Activated CD4-positive, CD25-positive, alpha-beta regulatory T cell treated with anti-CD3 and anti-CD28 coated beads, Interleukin-2, amount 50 U/mL, for 24 hours (primary cell): ENCODE measurements around the gene EP400.
A peak's percentile ranks its signal among the peaks of the same experiment; 100 is the strongest.
"Not testable (repeated sequence)": the region's sequence is repeated elsewhere in the genome, so short reads cannot be mapped to it uniquely, and the experiment has no call there.

Experiments used
- ATAC-seq, 2 donors: fragments of 150-1000 bp; cut with Tn5 transposase; one replicate each; pipeline ENCODE4 v1.10.0; 2021; ENCODE audit warnings: mild to moderate bottlenecking in 1 of 2, moderate library complexity in 1 of 2

EP400 gene

DNA sequence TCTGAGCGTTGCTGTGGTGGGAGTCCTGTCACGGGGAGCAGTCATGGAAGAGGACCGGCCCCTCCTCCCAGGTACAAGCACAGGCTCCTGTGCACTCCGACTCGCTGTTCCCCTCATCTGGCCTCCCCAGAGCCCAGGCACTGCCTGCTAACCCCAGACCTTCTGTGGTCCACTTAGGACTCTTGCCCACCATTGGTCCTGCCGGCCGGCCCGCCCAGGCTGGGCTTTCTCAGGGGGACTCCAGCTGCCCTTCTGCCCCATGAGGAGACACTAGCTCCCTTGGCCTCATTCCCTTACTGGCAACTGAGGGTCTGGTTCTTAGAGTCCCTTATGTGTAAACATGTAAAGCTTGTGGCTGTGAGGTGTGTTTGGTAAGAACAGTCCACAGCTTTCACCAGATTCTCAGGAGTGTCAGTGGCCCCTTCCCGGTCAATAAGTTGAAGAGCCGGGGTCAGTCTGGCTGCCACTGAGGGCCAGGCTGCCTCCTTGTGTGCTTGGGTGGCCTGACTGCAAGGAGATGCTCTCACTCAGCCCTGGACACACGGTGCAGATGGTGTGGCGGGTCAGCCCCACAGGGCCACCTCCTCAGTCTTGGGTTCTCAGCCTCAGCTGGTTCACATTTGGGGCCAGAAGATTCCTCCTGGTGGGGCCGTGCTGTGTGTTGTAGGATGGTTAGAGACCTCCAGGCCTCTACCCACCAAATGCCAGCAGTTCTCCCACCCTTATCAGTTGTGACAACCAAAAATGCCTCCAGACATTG lies 150.7 kb downstream of the EP400 start:
- ATAC-seq, result no peak

- ATAC-seq, result no peak
Observed at GRCh38 chr12:132102297-132102696, 152.6 kb downstream of the EP400 start.

GRCh38 chr12:132103072-132103471 lies 153.3 kb downstream of the EP400 start:
- not testable (repeated sequence) for ATAC-seq

DNA sequence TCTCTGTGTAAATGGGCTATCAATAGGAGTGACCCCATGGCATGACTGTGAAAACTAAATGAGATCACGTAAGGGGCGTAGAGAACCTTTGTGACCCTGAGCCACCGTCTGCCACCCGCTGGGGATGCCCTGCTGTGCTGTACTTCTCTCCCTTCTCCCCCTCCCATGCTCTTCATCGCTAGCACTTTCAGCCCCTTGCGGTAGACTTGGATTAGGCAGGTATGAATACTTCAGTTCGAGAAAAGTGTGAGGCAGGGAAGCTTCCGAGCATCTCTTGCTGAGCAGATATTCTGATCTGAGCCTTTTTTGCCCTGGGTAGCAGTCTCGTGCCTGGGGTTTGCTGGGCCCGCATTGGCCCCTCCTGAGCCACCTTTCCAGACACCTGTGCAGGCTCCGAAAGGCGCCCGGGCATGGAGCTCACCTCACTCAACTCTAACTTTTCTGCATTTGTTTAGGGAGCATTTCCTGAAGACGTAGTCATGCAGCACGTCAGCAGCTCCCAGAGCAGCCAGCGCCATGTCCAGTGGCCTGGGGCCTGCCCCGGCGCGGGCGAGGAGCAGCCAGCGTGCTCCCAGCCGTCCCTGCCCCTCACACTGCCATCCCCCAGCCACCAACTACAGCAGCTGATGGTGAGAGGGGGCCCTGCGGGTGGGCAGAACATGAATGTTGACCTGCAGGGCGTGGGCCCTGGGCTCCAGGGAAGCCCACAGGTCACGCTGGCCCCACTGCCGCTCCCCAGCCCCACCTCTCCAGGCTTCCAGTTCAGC lies 154.0 kb downstream of the EP400 start:
- ATAC-seq, result no peak

GRCh38 chr12:132105467-132105866 lies 155.7 kb downstream of the EP400 start:
- no peak for ATAC-seq

- ATAC-seq, result no peak
Observed at GRCh38 chr12:132106921-132107320, 157.2 kb downstream of the EP400 start.

DNA sequence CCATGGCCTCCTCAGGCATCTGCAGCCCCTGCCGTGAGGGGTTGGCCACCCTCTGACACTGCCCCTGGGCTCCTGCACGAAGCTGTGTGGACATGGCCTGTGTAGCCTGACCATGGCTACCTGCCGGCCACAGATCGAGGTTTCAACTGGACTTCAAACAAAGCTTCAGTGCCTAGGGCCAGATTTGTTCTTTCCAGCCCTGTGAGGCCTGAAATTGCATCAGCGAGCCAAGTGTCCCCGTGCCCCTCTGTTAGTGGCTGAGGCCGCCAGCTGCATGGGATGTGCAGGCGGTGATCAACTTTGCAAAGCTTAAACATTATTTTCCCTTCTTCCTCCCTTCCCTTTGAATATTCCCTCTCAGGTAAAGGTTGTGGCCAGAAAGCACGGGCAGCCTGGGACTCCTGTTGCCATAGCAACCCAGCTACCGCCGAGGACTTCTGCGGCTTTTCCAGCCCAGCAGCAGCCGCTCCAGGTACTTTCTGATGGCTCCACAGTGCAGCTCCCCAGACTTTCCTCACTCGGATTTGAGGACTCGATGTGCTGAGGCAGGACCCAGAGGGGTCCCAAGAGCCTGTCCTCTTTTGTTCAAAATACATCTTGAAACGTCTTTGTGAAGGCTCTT lies 158.6 kb downstream of the EP400 start:
- no peak for ATAC-seq

- no peak for ATAC-seq
Observed at GRCh38 chr12:132109741-132110140, 160.0 kb downstream of the EP400 start.

- ATAC-seq, result no peak
Observed at GRCh38 chr12:132110677-132111076, 160.9 kb downstream of the EP400 start.

DNA sequence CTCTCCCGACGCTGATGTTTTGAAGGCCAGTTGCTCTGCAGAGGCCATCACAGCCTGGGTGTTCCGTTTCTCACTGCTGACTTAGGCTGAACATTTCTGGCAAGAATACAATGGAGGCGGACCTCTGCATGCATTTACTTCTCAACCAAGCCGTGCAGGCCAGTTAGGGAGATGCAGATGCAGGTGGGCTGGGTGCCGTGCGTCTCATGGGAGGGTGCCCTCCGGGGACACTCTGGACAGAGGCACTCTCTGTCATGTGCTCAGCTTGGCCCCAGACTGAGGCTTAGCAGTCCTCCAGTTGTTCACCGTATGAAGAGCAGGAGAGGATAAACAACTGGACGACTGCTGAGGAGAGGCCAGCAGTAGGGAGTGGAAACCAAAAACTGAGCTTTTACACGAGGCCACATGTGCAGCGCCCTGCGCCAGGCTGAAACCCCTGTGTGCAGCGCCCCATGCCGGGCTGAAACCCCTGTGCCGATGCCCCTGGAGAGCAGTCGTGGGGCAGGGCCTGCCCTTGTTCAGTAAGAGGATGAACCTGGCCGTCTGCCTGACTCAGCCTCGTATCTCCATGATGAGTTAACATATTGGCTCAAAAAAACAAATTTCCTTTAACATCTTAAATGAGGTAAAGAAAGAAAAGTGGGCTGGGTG lies 162.0 kb downstream of the EP400 start:
- ATAC-seq, result no peak

DNA sequence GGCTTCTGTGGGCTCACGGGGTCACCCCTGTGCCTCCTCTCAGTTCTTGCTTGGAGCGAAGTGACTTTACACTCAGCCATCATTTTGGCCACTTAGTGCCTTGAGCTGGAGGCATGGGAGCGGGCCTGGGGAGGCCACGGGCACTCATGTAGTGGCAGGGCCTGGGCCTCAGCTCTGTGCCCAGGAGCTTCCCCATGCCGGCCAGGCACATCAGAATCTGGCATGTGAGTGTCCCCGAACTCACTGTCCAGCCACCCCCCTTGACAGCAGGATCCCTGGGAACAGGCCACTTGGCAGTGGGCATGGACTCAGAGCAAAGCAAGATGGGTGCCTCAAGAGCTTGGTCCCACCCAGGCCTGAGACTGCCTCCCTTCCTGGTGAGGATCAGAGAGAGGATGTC lies 164.9 kb downstream of the EP400 start:
- ATAC-seq, result no peak

DNA sequence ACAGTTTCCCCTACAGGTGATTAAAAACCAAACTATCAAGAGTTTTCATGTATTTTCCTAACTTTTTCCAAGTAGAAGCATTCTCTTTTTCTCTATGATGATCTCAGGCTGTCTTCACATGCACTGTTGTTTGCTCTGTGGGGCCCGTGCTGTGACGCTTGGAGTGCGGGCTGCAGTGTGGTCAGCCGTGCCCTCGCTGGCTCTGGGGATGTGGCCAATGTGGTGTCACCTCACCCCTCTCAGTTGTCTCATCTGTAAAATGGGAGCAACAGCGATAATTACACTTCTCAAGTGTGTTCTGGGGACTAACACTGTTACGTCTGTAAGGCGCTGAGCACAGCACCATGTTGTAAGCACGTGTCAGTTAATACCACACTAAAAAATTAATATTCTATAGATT lies 165.8 kb downstream of the EP400 start:
- ATAC-seq, result no peak

- ATAC-seq, result no peak
Observed at GRCh38 chr12:132116709-132117557, 167.2 kb downstream of the EP400 start.

DNA sequence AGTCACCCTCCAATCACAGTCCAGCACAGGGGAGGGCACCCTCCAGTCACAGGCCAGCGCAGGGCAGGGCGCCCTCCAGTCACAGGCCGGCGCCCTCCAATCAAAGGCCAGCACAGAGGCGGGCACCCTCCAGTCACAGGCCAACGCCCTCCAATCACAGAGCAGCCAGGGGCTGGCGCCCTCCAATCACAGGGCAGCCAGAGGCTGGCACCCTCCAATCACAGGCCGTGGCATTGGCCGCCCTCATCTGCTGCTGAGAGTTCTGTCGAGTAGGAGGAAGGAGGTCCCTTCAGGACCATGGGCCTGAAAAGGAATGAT lies 167.8 kb downstream of the EP400 start:
- ATAC-seq, result no peak

DNA sequence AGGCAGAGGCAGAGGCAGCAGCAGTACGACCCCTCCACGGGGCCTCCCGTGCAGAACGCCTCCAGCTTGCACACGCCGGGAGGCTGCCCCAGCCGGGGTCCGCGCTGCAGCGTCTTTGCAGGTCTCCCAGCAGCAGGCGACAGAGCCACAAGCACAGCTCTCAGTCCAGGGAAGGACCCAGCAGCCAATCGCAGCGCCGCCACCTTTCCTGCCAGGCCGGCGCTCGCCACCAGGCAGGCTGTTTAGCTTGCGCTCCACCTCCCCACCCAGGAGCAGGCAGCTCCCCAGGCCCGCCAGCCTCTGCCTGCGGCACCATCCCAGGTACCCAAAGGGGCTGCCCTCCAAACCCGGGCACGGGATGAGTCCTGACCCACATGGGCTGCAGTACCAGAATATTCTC lies 169.1 kb downstream of the EP400 start:
- no peak for ATAC-seq

- no peak for ATAC-seq
Observed at GRCh38 chr12:132121283-132121682, 171.5 kb downstream of the EP400 start.

DNA sequence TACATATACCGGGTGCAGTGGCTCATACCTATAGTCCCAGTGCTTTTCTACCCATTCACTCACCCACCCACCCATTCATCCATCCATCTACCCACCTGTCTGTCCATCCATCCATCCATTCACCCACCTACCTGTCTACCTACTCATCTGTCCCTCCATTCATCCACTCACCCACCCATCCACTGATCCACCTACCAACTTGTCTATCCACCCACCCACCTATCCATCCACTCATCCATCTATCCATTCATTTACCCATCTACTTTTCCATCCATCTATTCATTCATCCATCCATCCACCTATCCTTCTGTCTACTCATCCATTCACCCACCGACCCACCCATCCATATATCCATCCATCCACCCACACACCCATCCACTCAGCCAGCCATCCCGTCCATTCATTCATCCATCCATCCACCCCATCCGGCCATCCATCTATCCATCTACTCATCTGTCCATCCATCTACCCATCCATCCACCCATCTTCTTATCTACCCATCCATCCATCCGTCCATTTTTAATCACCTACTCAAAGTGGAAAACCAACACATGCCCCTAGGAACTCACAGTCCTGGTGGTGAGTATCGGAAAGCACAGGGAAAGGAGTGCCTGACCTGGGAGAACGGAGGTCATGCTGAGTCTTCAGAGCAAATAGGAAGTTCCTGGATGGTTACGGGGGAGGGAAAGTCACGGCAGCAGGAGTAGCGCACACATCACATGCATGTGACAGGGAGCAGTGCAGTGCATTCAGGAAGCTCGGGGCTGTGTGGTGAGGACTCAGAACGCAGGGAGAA lies 174.4 kb downstream of the EP400 start:
- no peak for ATAC-seq

DNA sequence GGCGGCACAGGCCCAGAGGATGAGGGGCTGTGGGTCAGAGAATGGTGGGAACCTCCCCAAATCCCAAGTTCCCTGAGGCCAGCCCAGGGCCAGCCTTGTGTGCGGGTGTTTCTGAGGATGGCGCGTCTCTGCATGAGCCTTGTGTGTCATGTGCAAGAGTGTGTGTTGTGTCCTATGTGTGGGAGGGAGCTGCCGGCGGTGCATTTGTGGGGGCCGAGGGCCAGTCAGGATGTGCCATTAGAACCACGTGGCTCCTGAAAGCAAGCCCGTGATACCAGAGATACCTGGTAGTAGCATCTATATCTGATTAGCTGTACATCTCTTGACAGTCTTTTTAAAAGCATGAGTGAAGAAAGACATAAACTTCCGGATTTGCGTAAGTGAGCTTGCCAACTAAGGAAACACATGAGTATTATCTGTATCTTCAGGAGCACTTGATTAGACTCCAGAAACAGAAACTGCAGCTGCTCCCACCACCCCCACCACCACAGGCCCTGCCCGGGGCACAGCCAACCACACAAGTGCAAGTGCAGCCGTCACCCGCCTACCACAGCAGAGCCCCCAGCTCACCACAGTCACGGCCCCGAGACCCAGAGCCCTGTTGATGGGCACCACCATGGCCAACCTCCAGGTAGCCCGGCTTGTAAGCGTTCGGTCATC lies 175.2 kb downstream of the EP400 start:
- peak in 1 of 2 donors; percentile 24 for ATAC-seq

DNA sequence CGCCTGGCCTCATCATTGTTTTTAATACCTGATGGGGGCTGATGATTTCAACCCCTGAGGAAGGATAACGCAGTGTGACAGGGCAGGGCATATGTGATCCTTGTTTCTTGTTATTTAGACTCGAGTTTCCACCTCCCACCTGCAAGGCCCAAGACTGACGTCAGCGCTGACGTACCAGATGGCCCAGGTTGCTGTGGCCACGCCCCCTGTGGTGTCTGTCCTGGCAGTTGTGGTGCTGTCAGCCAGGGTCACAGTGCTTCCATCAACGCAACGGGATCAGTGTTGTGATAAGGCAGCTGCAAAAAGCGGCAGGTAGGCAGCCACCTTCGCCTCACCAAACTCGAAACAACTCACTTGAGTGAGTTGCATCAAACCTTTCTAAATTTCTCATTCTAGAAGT lies 176.0 kb downstream of the EP400 start:
- no peak for ATAC-seq

GRCh38 chr12:132127041-132127440 lies 177.3 kb downstream of the EP400 start:
- no peak for ATAC-seq

GRCh38 chr12:132129007-132129406 lies 179.3 kb downstream of the EP400 start:
- no peak for ATAC-seq
